WTC11 (cell line): ENCODE measurements around the gene FHOD3. TPM values are rescaled to one million over a fixed set of nuclear protein-coding genes. Genes with fewer than 3 reads are reported as not detected.

Source experiments
- ATAC-seq: fragments of 200-7000 bp; cut with Tn5 transposase; 2 replicates; pipeline ENCODE4 v1.10.0; 2021; ENCODE audit warnings: mild to moderate bottlenecking, moderate library complexity
- CTCF ChIA-PET: fragments of 300-600 bp; sonication (Branson Sonifier 250); formaldehyde crosslinking; loops from one replicate; lab custom pipeline; 2021; ENCODE audit warnings: antibody characterized with exemption; lab: Charles Lee
- POLR2A ChIA-PET: fragments of 350-600 bp; sonication (Branson Sonifier 250); formaldehyde crosslinking; loops from one replicate; lab custom pipeline; 2021; ENCODE audit warnings: antibody characterized with exemption; lab: Charles Lee
- DNase-seq: peaks from one replicate; pipeline ENCODE4 v3.0.0; 2021; ENCODE audit warnings: low spot score
- H3K27ac Mint-ChIP-seq: 2 replicates; pipeline ENCODE4 v1.8.0; 2021; ENCODE audit warnings: mixed read lengths
- H3K27me3 Mint-ChIP-seq: 2 replicates; pipeline ENCODE4 v1.8.0; 2021; ENCODE audit warnings: low read depth, mild to moderate bottlenecking, moderate library complexity, mixed read lengths
- H3K36me3 Mint-ChIP-seq: 2 replicates; pipeline ENCODE4 v1.8.0; 2021; ENCODE audit warnings: mixed read lengths
- H3K4me1 Mint-ChIP-seq: 2 replicates; pipeline ENCODE4 v1.8.0; 2022; ENCODE audit warnings: mixed read lengths
- H3K4me3 Mint-ChIP-seq: 2 replicates; pipeline ENCODE4 v1.8.0; 2021; ENCODE audit warnings: mild to moderate bottlenecking, moderate library complexity, mixed read lengths
- H3K9me3 Mint-ChIP-seq: 2 replicates; pipeline ENCODE4 v1.8.0; 2021; ENCODE audit warnings: mixed read lengths
- ATF1 ChIP-seq: sonication (generic); formaldehyde crosslinking; IDR thresholded peaks from 2 replicates; pipeline ENCODE4 v1.8.1; 2023; ENCODE audit warnings: mild to moderate bottlenecking, moderate library complexity, missing genetic modification reagents
- ATF3 ChIP-seq: sonication (generic); formaldehyde crosslinking; conservative IDR thresholded peaks from 2 replicates; pipeline ENCODE4 v1.8.1; 2022; ENCODE audit warnings: mild to moderate bottlenecking, missing genetic modification reagents
- CREB1 ChIP-seq: sonication (generic); formaldehyde crosslinking; IDR thresholded peaks from 2 replicates; pipeline ENCODE4 v1.8.0; 2023; ENCODE audit warnings: mild to moderate bottlenecking, missing genetic modification reagents
- ERG ChIP-seq: fragments of 250-450 bp; sonication (Bioruptor Pico); IDR thresholded peaks from 2 replicates; pipeline ENCODE4 v1.8.0; 2021; ENCODE audit warnings: mild to moderate bottlenecking
- ETV6 ChIP-seq: sonication (generic); formaldehyde crosslinking; IDR thresholded peaks from 2 replicates; pipeline ENCODE4 v1.8.1; 2022; ENCODE audit warnings: mild to moderate bottlenecking, missing genetic modification reagents
- GABPB1 ChIP-seq: sonication (generic); formaldehyde crosslinking; IDR thresholded peaks from 2 replicates; pipeline ENCODE4 v1.8.1; 2023; ENCODE audit warnings: mild to moderate bottlenecking, missing genetic modification reagents
- KAT7 ChIP-seq: sonication (generic); formaldehyde crosslinking; IDR thresholded peaks from 2 replicates; pipeline ENCODE4 v1.8.1; 2023; ENCODE audit warnings: missing genetic modification reagents, mild to moderate bottlenecking, borderline replicate concordance
- MAX ChIP-seq: sonication (generic); formaldehyde crosslinking; IDR thresholded peaks from 2 replicates; pipeline ENCODE4 v1.8.0; 2022; ENCODE audit warnings: mild to moderate bottlenecking, missing genetic modification reagents
- OVOL2 ChIP-seq: fragments of 250-450 bp; sonication (Bioruptor Pico); IDR thresholded peaks from 2 replicates; pipeline ENCODE4 v1.9.0; 2021; ENCODE audit warnings: mild to moderate bottlenecking, borderline replicate concordance
- RORB ChIP-seq: fragments of 250-450 bp; sonication (Bioruptor Pico); IDR thresholded peaks from 2 replicates; pipeline ENCODE4 v1.9.0; 2021; ENCODE audit warnings: mild to moderate bottlenecking
- SMAD3 ChIP-seq: sonication (generic); formaldehyde crosslinking; IDR thresholded peaks from 2 replicates; pipeline ENCODE4 v1.8.0; 2022; ENCODE audit warnings: missing genetic modification reagents, mild to moderate bottlenecking, borderline replicate concordance
- TEAD1 ChIP-seq: sonication (generic); formaldehyde crosslinking; IDR thresholded peaks from 2 replicates; pipeline ENCODE4 v1.8.0; 2022; ENCODE audit warnings: mild to moderate bottlenecking, missing genetic modification reagents
- TP53 ChIP-seq: sonication (generic); formaldehyde crosslinking; IDR thresholded peaks from 2 replicates; pipeline ENCODE4 v1.8.1; 2023; ENCODE audit warnings: mild to moderate bottlenecking, missing genetic modification reagents
- ZBTB43 ChIP-seq: sonication (generic); formaldehyde crosslinking; IDR thresholded peaks from 2 replicates; pipeline ENCODE4 v1.8.1; 2023; ENCODE audit warnings: mild to moderate bottlenecking, missing genetic modification reagents
- ZNF396 ChIP-seq: fragments of 250-450 bp; sonication (Bioruptor Pico); IDR thresholded peaks from 2 replicates; pipeline ENCODE4 v1.8.0; 2021; ENCODE audit warnings: mild to moderate bottlenecking, moderate library complexity, borderline replicate concordance
- ZNF532 ChIP-seq: fragments of 250-450 bp; sonication (Bioruptor Pico); IDR thresholded peaks from 2 replicates; pipeline ENCODE4 v1.9.0; 2021; ENCODE audit warnings: mild to moderate bottlenecking, borderline replicate concordance
- total RNA-seq: library from RNA; stranded (reverse); gene quantifications from 3 replicates; pipeline ENCODE4 v1.2.3, GENCODE V29; 2021
- TF ChIP-seq, protein P1 (sequence below): sonication (generic); formaldehyde crosslinking; IDR thresholded peaks from 2 replicates; pipeline ENCODE4 v1.8.1; 2023; ENCODE audit warnings: mild to moderate bottlenecking, missing genetic modification reagents, moderate library complexity
- TF ChIP-seq, protein P2 (sequence below): fragments of 250-450 bp; sonication (Bioruptor Pico); IDR thresholded peaks from 2 replicates; pipeline ENCODE4 v1.9.0; 2021; ENCODE audit warnings: mild to moderate bottlenecking
- TF ChIP-seq, protein P3 (sequence below): sonication (generic); formaldehyde crosslinking; IDR thresholded peaks from 2 replicates; pipeline ENCODE4 v1.8.0; 2022; ENCODE audit warnings: mild to moderate bottlenecking, missing genetic modification reagents

FHOD3 gene
- total RNA-seq, 1 experiment from 2014 or later = 3.8 TPM

GRCh38 chr18:36826556-36826955 is 529.0 kb downstream of the FHOD3 start (continued):
- TF ChIP-seq TP53 (no peak), ZNF396 (CRISPR knock-in tag) (no peak), GABPB1 (CRISPR knock-in tag) (no peak), KAT7 (CRISPR knock-in tag) (no peak)
- TF ChIP-seq, protein P1, sequence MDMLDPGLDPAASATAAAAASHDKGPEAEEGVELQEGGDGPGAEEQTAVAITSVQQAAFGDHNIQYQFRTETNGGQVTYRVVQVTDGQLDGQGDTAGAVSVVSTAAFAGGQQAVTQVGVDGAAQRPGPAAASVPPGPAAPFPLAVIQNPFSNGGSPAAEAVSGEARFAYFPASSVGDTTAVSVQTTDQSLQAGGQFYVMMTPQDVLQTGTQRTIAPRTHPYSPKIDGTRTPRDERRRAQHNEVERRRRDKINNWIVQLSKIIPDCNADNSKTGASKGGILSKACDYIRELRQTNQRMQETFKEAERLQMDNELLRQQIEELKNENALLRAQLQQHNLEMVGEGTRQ (CRISPR knock-in tag) = no peak
- TF ChIP-seq, all 79 proteins: peak for 0

GRCh38 chr18:36828157-36828629 is 530.7 kb downstream of the FHOD3 start:
- peaks cover 17% of the 10 kb centered on the region for H3K36me3 Mint-ChIP-seq
- peak; percentile 49 for ATAC-seq
- 0 out of 2 replicates have a peak, but pooled peaks have one; percentile 9 for TF ChIP-seq ATF1 (CRISPR knock-in tag)
- TF ChIP-seq ZNF532 = no peak
- TF ChIP-seq, protein P2, sequence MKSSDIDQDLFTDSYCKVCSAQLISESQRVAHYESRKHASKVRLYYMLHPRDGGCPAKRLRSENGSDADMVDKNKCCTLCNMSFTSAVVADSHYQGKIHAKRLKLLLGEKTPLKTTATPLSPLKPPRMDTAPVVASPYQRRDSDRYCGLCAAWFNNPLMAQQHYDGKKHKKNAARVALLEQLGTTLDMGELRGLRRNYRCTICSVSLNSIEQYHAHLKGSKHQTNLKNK (CRISPR knock-in tag) = no peak
- 0 out of 2 replicates have a peak, but pooled peaks have one; percentile 4 for TF ChIP-seq GABPB1 (CRISPR knock-in tag)
- no peak for TF ChIP-seq ATF3 (CRISPR knock-in tag)
- no peak for TF ChIP-seq ETV6 (CRISPR knock-in tag)
- TF ChIP-seq MAX = peak; percentile 11; the same call in 1 of the 2 replicates
- TF ChIP-seq, all 79 proteins: peak for 3
- Mint-ChIP-seq H3K4me1 (peaks cover 19% of the 10 kb centered on the region), H3K27me3 (no peaks in the 10 kb centered on the region; the same call in 1 of the 2 replicates), H3K4me3 (peak overlapping the region; percentile 79), H3K27ac (peak overlapping the region; percentile 92), H3K9me3 (no peaks in the 10 kb centered on the region)
- ChIA-PET POLR2A (no interaction called here), CTCF (interaction anchor here (1.2 to 2.2 kb wide), 2 partner anchors 18 to 70 kb away, joined by 7 to 20 read pairs; no protein-coding TSS in a partner anchor)
- DNase-seq = peak; percentile 38

- peak; percentile 83 for DNase-seq
- ChIA-PET POLR2A (interaction anchor here (0.6 to 1.2 kb wide), 2 partner anchors 49 to 71 kb away, joined by 3 to 7 read pairs; no protein-coding TSS in a partner anchor), CTCF (interaction anchor here (0.7 to 2.2 kb wide), 8 partner anchors 8 to 141 kb away, joined by 3 to 20 read pairs (median 3); no protein-coding TSS in a partner anchor)
- peaks cover 19% of the 10 kb centered on the region for H3K4me1 Mint-ChIP-seq
- no peaks in the 10 kb centered on the region; the same call in 1 of the 2 replicates for H3K27me3 Mint-ChIP-seq
- peak; percentile 90 for ATAC-seq
- peak within 1 kb of the TSS; percentile 92 for H3K27ac Mint-ChIP-seq
- H3K9me3 Mint-ChIP-seq = no peaks in the 10 kb centered on the region
- H3K4me3 Mint-ChIP-seq = peak within 1 kb of the TSS; percentile 79
- peaks cover 15% of the 10 kb centered on the region for H3K36me3 Mint-ChIP-seq
- TF ChIP-seq SMAD3 (CRISPR knock-in tag) (peak; percentile 61; the same call in 1 of the 2 replicates), CREB1 (no peak), OVOL2 (CRISPR knock-in tag) (no peak), RORB (CRISPR knock-in tag) (no peak), ZBTB43 (CRISPR knock-in tag) (no peak), TEAD1 (no peak), ERG (CRISPR knock-in tag) (peak; percentile 94)
- TF ChIP-seq, protein P3, sequence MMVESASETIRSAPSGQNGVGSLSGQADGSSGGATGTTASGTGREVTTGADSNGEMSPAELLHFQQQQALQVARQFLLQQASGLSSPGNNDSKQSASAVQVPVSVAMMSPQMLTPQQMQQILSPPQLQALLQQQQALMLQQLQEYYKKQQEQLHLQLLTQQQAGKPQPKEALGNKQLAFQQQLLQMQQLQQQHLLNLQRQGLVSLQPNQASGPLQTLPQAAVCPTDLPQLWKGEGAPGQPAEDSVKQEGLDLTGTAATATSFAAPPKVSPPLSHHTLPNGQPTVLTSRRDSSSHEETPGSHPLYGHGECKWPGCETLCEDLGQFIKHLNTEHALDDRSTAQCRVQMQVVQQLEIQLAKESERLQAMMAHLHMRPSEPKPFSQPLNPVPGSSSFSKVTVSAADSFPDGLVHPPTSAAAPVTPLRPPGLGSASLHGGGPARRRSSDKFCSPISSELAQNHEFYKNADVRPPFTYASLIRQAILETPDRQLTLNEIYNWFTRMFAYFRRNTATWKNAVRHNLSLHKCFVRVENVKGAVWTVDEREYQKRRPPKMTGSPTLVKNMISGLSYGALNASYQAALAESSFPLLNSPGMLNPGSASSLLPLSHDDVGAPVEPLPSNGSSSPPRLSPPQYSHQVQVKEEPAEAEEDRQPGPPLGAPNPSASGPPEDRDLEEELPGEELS (CRISPR knock-in tag) = peak; percentile 85
Measured at GRCh38 chr18:36828630-36829361, 531.3 kb downstream of the FHOD3 start, which contains the start of the genes KIAA1328 and TPGS2. TSS of gene KIAA1328 (plus strand) at chr18:36829127. CDS start at chr18:36829139, 12 bp downstream. TSS of gene TPGS2 (minus strand) at chr18:36829002. CDS start at chr18:36828767, 235 bp downstream.
